ENCODE measurements around the gene HOPX. TPM values are rescaled to one million over a fixed set of nuclear protein-coding genes. Genes with fewer than 3 reads are reported as not detected.
A peak's percentile ranks its signal among the peaks of the same experiment; 100 is the strongest.
"Not testable (repeated sequence)": the region's sequence is repeated elsewhere in the genome, so short reads cannot be mapped to it uniquely, and the experiment has no call there.

Gene HOPX
- total RNA-seq, 1 experiment from 2014 or later = not detected

- H4K8ac ChIP-seq (replicated peaks; ENCODE audit: insufficient read length, low read depth, low read length) = no peak overlapping the region
- no peak overlapping the region for H2BK120ac ChIP-seq (ENCODE audit: low read depth, low read length, poor library complexity, severe bottlenecking)
- TF ChIP-seq, protein P1, sequence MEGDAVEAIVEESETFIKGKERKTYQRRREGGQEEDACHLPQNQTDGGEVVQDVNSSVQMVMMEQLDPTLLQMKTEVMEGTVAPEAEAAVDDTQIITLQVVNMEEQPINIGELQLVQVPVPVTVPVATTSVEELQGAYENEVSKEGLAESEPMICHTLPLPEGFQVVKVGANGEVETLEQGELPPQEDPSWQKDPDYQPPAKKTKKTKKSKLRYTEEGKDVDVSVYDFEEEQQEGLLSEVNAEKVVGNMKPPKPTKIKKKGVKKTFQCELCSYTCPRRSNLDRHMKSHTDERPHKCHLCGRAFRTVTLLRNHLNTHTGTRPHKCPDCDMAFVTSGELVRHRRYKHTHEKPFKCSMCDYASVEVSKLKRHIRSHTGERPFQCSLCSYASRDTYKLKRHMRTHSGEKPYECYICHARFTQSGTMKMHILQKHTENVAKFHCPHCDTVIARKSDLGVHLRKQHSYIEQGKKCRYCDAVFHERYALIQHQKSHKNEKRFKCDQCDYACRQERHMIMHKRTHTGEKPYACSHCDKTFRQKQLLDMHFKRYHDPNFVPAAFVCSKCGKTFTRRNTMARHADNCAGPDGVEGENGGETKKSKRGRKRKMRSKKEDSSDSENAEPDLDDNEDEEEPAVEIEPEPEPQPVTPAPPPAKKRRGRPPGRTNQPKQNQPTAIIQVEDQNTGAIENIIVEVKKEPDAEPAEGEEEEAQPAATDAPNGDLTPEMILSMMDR (conservative IDR thresholded peaks at IDR 0.05) = peak; percentile 32; the same call in 2 of the 3 replicates
- H2BK20ac ChIP-seq (ENCODE audit: low read depth, low read length, poor library complexity, severe bottlenecking) = no peak overlapping the region
- no CpG with 5 or more reads among the region's 4 CpGs for WGBS (ENCODE audit: extremely low coverage, insufficient read length, low lambda C conversion rate)
- H3K56ac ChIP-seq (ENCODE audit: insufficient read length, low read depth, low read length) = no peak overlapping the region
- Mint-ChIP-seq H3K27me3 (ENCODE audit: low read depth) (peaks cover 5% of the 10 kb centered on the region; the same call in 1 of the 2 replicates), H3K36me3 (ENCODE audit: insufficient read depth in 1 of 3, low read depth in 3 of 3) (no peaks in the 10 kb centered on the region), H3K27ac (no peak overlapping the region), H3K4me3 (no peak overlapping the region), H3K9me3 (no peaks in the 10 kb centered on the region; a peak in 1 of 5 replicates), H3K4me1 (peaks cover 5 to 7% of the 10 kb centered on the region in 2 experiments; a peak in 3 of 4 replicates)
- H3K27ac ChIP-seq (ENCODE audit: insufficient read length, low read depth, low read length) = no peak overlapping the region
- H2AFZ ChIP-seq (ENCODE audit: low read length) = no peak overlapping the region
- no peaks in the 10 kb centered on the region for H3K4me1 ChIP-seq (ENCODE audit: insufficient read depth, low read length)
- no peaks in the 10 kb centered on the region for H3K79me1 ChIP-seq (ENCODE audit: insufficient read depth, low read depth, low read length, poor library complexity, severe bottlenecking)
- no peak overlapping the region for H3K9ac ChIP-seq (ENCODE audit: extremely low read depth, insufficient read length, low read length)
- H3T11ph ChIP-seq (ENCODE audit: low read length) = no peak overlapping the region
- DNase-seq = no peak
- H2BK5ac ChIP-seq (ENCODE audit: insufficient read length, low read length) = no peak overlapping the region
- H3K23ac ChIP-seq (ENCODE audit: insufficient read length, low read depth, low read length) = no peak overlapping the region
- H3K79me2 ChIP-seq (ENCODE audit: insufficient read depth, low read length) = no peaks in the 10 kb centered on the region
- H3K14ac ChIP-seq (ENCODE audit: insufficient read depth, low read length) = no peak overlapping the region
- no peak overlapping the region for H3K4ac ChIP-seq (ENCODE audit: low read depth, low read length)
- H3K23me2 ChIP-seq (ENCODE audit: insufficient read length, low read depth, low read length, poor library complexity, severe bottlenecking) = no peaks in the 10 kb centered on the region
- no peaks in the 10 kb centered on the region for H3K9me3 ChIP-seq (ENCODE audit: control insufficient read depth, low read depth, low read length)
- H2BK15ac ChIP-seq (ENCODE audit: low read depth, low read length) = no peak overlapping the region
- no peak overlapping the region for H4K5ac ChIP-seq (ENCODE audit: insufficient read length, low read depth, low read length)
- H4K91ac ChIP-seq (ENCODE audit: insufficient read length, low read depth, low read length) = no peak overlapping the region
- no peak overlapping the region for H3K4me2 ChIP-seq (ENCODE audit: insufficient read depth, insufficient read length, low read length)
- no peak overlapping the region for H2BK12ac ChIP-seq (ENCODE audit: insufficient read length, low read depth, low read length)
- no peaks in the 10 kb centered on the region for H3K27me3 ChIP-seq (ENCODE audit: insufficient read depth, low read length)
- no peak overlapping the region for H3K18ac ChIP-seq (ENCODE audit: insufficient read length, low read depth, low read length)
- H4K20me1 ChIP-seq (ENCODE audit: control insufficient read depth, insufficient read depth, insufficient read length) = no peaks in the 10 kb centered on the region
- no peak overlapping the region for H2AK5ac ChIP-seq (ENCODE audit: insufficient read length, low read length)
Measured at GRCh38 chr4:56727150-56727549, 46.1 kb upstream of the HOPX start.

- not testable (repeated sequence) for H3K27me3 ChIP-seq (ENCODE audit: insufficient read depth, low read length); H2AK5ac ChIP-seq (ENCODE audit: insufficient read length, low read length); H4K91ac ChIP-seq (ENCODE audit: insufficient read length, low read depth, low read length); H3K23me2 ChIP-seq (ENCODE audit: insufficient read length, low read depth, low read length, poor library complexity, severe bottlenecking); H3K4me1 ChIP-seq (ENCODE audit: insufficient read depth, low read length); H2BK20ac ChIP-seq (ENCODE audit: low read depth, low read length, poor library complexity, severe bottlenecking); H3K36me3 Mint-ChIP-seq (ENCODE audit: insufficient read depth in 1 of 3, low read depth in 3 of 3); H3K27ac Mint-ChIP-seq; H3K4ac ChIP-seq (ENCODE audit: low read depth, low read length); H3K9ac ChIP-seq (ENCODE audit: extremely low read depth, insufficient read length, low read length); H3K18ac ChIP-seq (ENCODE audit: insufficient read length, low read depth, low read length); H2AFZ ChIP-seq (ENCODE audit: low read length); H4K20me1 ChIP-seq (ENCODE audit: control insufficient read depth, insufficient read depth, insufficient read length); H3K79me2 ChIP-seq (ENCODE audit: insufficient read depth, low read length); DNase-seq; H3K4me3 Mint-ChIP-seq; H3K4me1 Mint-ChIP-seq; H2BK5ac ChIP-seq (ENCODE audit: insufficient read length, low read length); H4K8ac ChIP-seq (replicated peaks; ENCODE audit: insufficient read length, low read depth, low read length); H4K5ac ChIP-seq (ENCODE audit: insufficient read length, low read depth, low read length); H2BK120ac ChIP-seq (ENCODE audit: low read depth, low read length, poor library complexity, severe bottlenecking); H3K27ac ChIP-seq (ENCODE audit: insufficient read length, low read depth, low read length); H2BK15ac ChIP-seq (ENCODE audit: low read depth, low read length); H3K79me1 ChIP-seq (ENCODE audit: insufficient read depth, low read depth, low read length, poor library complexity, severe bottlenecking); H3K14ac ChIP-seq (ENCODE audit: insufficient read depth, low read length); H2BK12ac ChIP-seq (ENCODE audit: insufficient read length, low read depth, low read length); H3K4me2 ChIP-seq (ENCODE audit: insufficient read depth, insufficient read length, low read length); H3K23ac ChIP-seq (ENCODE audit: insufficient read length, low read depth, low read length); H3K27me3 Mint-ChIP-seq (ENCODE audit: low read depth); H3T11ph ChIP-seq (ENCODE audit: low read length); H3K9me3 ChIP-seq (ENCODE audit: control insufficient read depth, low read depth, low read length); H3K56ac ChIP-seq (ENCODE audit: insufficient read length, low read depth, low read length); H3K9me3 Mint-ChIP-seq
- no CpG with 5 or more reads among the region's 1 CpG for WGBS (ENCODE audit: extremely low coverage, insufficient read length, low lambda C conversion rate)
Measured at GRCh38 chr4:56726593-56726992, 45.5 kb upstream of the HOPX start.
